GM19238 (cell line): ENCODE measurements around the gene TRIM32.
A peak's percentile ranks its signal among the peaks of the same experiment; 100 is the strongest.

Experiments
- DNase-seq: peaks from one replicate; pipeline ENCODE4 v3.0.0; 2011; ENCODE audit warnings: low spot score; ENCODE audit not compliant: insufficient read length

TRIM32 gene

DNA sequence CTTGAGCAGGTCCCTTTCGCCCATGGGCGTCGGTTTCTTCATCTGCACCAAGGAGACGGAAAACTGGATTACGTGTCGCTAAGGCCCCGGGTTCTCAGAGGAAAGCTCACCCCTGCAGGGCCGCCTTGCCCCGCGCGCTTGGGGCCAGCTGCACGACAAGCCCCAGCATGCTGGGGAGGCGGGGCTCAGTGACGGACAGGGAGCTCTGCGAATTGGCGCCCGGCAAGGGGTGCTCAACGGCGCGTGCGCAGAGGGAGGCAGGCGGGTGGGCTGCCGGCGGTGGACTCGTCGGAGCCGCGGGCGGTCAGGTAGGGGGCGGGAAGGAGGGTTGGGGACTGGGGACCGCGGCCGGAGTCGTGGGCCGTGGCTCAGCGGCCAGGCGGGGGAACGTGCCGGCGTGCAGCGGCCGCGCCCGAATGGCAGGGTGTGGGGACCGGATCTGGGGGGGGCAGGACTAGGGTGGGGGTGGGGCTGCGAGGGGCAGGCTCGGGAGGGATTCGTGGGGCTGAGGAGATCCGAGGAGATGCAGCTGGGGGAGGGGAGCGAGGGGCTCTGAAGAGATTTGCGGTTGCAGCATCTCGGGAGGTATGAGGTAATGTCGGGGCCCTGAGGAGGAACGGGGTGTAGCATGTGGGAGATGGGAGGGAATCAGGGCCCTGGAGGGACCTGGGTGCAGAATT lies at the start of gene TRIM32:
Gene TRIM32, plus strand, starts transcription at position 232 of the 680 bp plus-strand sequence. CDS start 10,438 bp downstream, outside the sequence.
- DNase-seq, result peak; percentile 85

DNA sequence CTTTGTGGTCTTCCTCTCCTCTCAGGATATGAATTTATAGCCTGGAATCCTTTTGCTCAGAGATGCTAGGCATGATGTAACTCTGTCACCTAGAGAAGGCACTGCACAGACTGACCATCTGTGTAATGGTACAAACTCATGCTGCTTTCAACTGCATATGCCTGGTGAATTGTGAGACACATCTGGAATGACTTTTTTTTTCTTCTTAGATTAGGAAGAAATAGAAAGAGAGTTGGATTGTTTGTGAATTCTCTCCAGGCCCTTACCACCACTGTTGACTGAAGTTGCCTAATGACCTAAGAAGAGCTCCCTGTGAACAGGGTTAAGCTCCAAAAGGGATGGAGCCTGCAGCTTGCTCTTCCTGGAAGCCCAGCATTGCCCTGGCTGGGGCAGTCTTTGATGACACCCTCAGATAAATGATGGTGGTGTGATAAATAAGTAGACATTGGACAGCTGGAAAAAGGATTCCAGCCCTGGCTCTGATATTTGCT lies 47.8 kb upstream of the TRIM32 start:
- DNase-seq, result no peak

DNA sequence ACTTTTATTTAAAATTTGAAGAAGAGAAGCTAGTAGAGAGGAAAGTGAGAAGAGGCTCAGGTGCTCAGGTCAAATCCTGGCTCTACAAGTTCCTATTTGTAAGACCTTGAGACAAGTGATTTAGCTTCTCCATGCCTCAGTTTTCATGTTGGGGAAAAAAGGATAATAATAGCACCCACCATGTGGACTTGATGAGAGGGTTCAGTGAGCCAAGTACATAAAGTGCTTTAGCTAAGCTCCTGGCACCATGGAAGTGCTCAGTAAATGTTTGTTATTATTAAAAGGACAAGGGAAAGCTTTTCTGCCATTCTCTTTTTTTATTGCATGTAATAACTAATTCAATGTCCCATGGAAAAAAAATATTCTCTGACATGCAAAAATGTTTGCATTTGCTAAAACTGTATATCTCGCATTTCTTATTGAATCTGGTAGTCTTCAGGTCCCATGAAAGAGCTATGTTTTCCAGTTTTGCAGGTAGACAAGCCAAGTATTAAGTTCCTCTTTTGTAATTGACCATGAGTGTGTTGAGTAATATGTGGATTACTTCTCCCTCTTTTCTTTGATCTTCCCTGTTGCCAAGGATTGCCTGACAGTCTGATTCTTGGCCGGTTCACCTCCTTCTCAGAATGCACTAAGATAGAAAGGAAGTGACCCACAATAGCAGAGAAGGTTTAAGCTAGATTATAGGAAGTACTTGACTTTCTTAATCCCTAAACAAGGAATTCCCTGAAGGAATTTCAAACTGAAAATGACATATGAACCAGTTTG lies 45.6 kb upstream of the TRIM32 start:
- DNase-seq, result no peak

GRCh38 chr9:116643691-116644090 lies 43.4 kb upstream of the TRIM32 start:
- DNase-seq, result no peak

DNA sequence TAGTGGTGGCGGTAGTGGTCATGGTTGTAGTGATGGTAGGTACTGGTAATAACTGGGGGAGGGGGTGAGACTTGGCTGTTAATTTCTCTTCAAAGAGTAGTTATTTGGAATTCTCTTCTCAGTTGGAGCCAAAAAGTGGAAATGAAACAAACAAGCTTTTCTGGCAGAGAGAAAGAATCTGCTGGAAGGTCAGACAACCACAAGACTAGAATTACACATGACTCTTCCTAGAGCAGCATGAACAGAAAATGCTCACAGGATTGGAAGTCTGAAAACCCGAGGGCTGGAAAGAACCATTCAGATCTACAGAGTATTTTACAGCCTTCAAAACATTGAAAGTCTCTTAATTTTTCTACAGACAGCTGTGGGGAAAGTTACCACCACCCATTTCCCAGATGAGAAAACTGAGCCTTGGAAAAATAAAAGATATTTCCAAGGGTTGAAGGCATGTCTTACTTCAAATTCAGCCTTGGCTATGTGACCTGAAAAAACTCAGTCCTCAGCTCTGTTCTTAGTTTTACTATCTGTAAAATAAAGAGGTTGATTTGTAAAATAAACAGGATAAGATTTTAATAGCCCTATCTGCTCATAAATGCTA lies 42.9 kb upstream of the TRIM32 start:
- no peak for DNase-seq

DNA sequence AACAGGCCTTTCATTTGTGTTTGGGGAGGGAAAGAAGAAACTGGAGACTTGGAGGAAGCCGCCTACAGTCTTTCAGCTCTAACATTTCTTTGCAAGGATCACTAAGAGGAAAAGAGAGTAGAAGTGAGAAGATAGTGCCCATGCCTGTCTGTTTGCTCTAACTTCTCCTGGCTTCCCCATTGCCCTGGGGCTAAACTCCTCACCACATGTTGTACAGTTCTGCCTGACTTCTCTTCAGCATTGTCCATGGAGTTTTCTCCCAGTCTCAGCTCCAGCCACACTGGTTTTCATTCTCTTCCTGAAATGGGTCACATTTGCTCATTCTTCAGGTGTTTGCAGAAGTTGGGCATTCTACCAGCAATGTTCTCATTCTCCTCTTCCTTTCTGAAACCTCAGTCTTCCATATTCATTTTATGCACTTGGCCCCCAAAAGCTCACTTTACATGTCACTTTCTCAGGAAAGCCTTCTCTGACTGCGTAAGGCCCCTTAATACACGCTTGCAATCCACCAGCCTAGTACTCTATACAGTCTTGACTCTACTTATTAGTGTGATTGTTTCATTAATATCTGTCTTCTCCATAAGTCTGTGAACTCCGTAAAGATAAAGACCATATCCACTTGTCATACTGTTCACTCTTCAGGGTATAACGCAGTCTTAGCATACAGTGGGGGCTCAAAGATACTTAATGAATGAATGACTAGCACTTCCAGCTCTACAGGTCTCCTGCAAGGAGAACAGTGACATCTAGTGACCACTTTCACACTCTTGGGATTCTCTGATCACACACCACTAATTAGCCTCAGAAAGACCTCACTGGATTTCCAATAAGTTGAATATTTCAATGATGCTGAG lies 40.2 kb upstream of the TRIM32 start:
- no peak for DNase-seq

DNA sequence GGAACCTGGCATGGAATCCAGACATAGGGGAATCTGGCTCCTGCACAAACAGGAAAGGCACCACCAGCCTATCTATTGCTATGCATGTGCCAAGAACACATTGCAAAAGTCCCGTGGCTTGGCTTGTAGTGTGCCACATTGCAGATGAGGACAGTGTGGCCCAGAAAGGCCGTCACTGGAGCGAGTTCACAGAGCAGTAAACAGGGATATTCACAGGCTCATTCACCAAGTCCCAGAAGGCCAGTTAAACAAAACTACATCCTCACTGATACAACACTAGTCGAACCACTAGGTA lies 39.6 kb upstream of the TRIM32 start:
- no peak for DNase-seq

DNA sequence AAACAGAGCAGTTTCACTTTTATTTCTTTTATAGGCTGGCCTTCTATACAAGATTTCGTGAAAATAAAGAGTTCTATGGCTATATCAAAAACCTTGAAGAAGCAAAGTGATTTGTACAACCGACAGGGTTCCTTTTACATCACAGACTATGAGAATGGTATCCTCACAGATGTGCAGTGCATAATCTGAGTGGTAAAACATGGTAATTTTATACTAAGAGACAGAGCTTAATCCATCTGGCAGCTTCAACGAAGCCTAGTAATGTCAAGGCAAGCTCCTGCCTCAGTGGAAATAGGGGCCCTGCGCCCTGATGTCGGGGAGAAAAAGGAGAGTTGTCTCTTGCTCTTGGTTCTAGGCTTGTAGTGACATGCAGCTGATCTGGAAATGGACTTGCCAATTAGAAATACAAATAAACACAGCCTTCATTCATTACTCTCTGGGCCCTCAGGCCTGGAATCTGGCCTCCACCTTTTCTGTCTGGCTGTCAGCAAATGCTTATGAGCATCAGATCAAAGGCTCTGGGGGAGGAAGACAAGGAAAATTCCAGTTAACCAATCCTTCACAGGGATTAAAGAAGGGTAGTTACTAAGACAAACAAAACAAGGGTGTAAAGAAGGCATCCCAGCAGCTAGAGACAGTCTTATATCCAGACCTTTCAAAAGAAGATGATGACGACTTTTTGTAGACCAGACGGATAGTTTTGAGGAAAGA lies 33.6 kb upstream of the TRIM32 start:
- no peak for DNase-seq

DNA sequence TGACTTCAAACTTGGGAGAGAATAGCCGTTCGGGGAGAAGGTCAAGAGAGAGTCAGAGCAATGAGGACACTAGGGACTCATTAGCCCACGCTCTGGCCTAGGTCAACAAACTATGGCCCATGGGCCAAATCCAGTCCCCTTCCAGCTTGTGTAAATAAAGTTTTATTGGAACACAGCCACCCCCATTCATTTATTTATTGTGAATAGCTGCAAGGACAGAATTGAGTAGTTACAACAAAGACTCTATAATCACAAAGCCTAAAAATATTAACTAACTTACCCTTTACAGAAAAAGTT lies 33.1 kb upstream of the TRIM32 start:
- no peak for DNase-seq

- DNase-seq, result no peak
Measured at GRCh38 chr9:116656501-116656971, 30.6 kb upstream of the TRIM32 start.

DNA sequence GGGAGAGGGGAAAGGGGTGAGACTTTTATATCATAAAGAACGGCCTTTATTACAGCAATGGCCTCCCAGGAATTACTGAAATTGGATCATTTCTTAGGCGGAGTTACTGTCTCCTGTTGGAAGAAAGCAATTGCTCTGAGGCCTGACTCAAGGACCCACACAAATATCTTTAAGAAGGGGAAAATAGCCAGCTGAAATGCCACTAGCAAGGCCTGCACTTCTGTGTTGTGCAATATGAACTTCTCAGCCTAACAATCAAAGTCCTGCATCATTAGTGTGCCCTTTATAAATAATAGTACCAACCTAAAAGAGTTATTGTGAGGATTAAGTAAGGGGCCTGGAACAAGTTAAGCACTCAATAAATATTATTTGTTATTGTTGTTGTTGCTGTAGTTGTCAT lies 30.1 kb upstream of the TRIM32 start:
- no peak for DNase-seq

DNA sequence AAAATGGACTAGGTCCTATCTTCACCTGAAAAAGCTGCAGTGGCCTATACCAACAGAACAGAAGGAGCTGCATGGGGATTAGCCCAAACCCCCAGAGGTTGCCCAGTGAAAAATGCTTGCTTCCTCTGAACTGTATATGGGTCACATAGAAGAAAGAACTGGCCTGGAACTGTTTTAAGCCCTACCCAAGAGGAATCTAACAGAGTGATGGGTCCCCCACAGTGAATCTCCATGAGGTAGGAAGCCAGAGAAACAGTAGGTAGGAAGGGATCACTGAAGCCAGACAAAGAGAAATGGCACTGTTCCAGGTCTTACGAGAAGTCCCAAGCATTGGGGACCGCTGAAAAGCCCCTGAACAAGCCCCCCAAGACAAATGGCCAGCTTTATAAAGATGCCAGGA lies 28.8 kb upstream of the TRIM32 start:
- no peak for DNase-seq

GRCh38 chr9:116661037-116661954 lies 25.8 kb upstream of the TRIM32 start:
- peak; percentile 22 for DNase-seq

GRCh38 chr9:116662646-116663310 lies 24.3 kb upstream of the TRIM32 start:
- no peak for DNase-seq

DNA sequence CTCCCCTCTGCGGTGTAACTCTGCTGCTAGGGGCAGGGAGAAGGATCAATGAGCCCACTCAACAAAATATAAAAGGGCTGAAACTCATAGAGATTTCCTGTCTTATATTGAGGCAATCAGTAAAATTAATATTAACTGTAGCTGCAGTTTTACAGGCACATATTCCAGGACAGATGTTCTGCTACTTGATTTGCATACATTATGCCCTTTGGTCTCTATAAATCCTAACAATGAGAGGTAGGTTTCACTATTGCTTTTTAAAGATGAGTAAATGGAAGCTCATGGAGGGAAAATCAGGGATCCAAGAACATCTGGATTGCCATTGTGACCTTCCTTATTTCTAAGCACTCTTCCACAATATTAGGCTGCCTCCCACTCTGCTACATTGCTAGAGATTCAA lies 23.5 kb upstream of the TRIM32 start:
- no peak for DNase-seq

DNA sequence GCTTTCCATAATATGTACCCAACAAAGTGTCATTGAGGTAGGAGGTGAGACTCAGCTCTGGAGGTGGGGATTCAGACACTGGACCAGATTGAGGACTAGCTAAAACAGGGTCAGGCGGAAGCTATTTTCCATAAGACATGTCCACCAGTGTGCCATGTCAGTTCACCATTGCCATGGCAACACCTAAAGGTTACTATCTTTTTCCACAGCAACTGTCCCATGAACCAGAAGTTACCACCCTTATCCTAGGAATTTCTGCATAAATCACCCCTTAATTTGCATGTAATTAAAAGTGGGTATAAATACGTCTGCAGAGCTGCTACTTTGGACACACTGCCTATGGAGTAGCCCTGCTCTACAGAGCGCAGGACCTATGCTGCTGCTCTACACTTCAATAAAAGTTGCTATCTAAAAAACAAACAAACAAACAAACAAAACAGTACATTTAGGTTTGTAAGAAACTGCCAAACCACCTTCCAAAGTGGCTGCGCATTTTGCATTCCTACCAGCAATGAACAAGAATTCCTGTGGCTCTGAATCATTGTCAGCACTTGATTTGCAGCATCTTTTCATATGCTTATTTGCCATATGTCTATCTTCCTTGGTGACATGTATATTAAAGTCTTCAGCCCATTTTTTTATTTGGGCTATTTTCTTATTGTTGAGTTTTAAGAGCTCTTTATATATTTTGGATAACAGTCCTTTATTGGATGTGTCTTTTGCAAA lies 18.0 kb upstream of the TRIM32 start:
- DNase-seq, result no peak

DNA sequence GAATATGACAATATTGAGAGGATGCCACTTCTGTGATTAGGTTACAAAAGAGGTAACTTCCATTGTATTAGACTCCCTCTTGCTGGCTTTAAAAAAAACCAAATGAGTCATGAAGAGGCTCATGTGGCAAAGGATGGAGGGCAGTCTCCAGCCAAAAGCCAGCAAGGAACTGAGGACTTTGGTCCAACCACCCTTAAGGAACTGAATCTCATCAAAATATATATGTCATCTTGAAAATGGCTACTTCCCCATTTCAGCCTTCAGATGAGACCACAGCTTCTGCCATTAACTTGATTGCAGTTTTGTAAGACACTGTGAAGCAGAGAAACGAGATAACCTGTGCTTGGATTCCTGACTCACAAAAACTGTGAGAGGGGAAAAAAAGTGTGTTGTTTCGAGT lies 15.5 kb upstream of the TRIM32 start:
- no peak for DNase-seq

GRCh38 chr9:116673375-116673774 lies 13.7 kb upstream of the TRIM32 start:
- DNase-seq, result no peak
